ENCODE measurements around the gene LRRFIP1.

Gene LRRFIP1

DNA sequence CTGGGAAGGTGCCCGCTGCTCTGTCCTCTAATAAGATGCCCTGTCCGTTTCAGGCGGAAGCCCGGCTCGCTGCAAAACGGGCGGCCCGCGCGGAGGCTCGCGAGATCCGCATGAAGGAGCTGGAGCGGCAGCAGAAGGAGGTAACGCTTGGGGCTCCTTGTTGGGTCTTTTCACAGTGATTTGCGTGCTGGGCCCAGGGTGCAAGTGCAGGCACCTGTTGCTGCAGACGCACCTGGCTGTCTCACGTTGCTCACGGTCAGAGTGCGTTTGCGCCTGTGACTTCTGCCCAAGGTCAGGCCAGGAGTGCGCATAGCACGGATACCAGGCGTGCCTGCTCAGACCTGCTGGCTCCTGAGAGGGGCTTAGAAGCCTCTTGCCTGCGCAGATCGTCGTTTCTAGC is 81.1 kb downstream of the LRRFIP1 start:
- DNase-seq: no peak

DNA sequence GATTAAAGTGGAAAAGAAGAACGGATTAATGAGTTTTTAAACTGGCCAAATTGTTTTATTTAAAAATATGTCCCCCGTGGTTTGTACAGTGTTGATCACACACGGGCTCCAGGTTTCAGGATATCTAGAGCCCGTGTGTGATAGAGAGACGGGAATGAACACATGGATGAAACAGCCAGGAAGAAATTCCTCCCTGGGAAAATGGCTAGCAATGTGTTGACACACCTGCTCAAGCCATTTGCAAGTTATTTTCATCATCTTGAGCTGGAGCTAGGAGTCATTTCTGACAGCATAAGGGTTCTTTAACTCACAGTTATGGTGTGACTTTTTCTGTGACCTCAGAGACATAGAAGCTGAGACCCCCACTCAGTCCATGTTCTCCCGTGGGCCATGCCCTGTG is 81.6 kb downstream of the LRRFIP1 start:
- DNase-seq: no peak

DNA sequence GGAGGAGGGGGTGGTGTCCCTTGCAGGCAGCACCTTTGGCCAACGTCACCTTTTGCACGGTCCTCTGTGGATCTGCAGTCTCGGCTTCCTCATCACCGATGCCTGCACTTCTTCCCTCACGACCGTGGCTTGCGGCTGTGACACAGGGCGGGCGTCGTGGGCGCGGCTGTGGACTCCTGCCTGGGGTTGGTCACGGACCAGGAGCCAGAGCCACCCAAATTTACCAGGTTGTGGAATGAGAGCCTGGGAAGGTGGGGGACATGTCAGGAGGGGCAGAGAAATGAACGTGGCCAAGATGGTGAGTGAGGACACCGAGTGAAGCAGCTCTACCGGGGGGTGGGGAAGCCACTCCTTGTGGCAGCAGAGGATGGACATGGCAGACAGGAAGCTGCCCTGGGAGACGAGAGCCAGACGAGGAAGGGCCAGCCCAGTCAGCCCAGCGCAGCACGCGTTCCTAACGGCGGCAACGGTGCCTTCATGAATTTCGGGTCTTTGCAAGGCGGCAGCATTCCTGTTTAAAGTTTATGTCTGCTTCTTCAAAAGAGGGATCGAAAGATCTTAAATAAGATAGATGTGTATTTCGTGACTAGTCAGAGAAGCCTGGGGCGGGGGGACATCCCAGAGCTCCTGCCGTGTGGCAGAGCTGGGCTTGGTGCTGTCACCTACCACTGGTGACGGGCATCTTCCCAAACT is 84.2 kb downstream of the LRRFIP1 start:
- DNase-seq: no peak

DNA sequence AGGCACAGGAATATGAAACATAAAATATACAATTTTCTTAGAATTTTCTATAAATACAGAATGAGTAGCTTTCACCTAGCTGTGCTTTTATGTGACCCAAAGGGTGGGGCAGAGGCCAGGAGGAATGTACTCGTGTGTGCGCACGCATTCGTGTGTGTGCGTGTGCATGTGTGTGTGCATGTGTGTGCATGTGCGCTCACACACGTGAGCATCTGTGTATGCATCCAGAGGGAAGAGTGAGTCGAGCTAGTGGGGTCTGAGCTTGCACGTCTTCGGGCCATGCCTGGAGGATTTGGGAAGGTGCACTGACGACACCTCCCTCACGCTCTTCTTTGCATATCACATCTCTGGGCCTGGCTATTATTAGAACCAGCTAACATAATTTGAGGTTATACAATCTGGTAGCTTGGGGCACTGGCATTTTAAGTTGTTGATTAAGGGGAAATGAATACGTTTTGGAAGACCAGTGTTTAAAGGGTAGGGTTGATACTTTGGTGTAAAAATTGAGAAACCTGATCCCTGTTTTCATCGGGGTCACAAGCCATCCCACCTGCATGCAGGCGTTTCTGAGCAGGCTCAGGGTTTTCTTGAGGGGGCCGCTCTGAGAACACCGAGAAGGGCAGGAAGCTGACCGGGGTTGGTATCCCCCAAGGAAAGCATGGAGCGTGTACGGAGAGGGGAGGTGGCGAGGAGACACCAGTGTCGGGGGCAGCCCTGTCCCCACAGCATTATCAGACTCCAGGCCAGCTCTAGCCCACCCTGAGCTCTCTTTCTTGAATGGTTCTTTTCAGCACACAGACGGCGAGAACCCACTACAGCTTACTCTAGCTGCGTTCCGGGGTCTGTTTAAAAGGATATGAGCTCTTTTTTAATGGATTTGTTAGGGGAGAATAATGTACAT is 85.3 kb downstream of the LRRFIP1 start:
- DNase-seq: no peak

DNA sequence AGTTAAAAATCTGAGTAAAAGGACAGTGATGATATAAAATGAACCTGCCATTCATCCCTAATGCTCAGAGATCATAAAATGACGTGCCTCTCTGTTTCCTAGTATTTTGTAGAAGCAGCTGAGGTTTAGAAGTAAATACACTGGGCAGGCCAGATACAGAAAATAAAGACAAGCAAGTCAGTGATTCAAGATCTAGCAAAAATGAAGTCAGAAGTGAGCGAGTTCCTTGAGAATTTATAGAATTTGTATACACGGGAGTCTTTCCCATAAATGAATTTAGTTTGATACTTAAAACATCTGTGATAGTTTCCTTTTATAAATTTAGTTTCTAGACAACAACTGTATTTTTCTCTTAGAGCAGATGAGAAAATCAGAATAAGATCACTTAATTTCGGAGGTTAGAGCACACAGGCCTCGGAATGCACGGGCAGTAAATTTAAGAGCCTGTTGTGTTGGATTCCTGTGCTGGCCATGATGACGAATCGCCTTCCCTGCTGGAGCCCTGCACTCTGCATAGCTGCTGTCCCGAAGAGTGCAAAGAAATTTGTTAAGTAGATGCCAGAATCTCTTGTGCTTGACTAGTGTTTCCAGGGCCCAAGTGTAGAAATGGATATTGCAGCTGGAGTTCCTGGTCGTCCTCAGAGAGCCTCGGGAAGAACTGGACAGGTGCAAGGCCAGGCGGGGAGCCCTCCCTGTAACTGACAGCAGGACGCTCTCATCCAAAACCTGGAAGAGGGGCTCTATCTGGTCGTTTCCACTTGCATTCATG is 87.5 kb downstream of the LRRFIP1 start:
- no peak for DNase-seq

DNA sequence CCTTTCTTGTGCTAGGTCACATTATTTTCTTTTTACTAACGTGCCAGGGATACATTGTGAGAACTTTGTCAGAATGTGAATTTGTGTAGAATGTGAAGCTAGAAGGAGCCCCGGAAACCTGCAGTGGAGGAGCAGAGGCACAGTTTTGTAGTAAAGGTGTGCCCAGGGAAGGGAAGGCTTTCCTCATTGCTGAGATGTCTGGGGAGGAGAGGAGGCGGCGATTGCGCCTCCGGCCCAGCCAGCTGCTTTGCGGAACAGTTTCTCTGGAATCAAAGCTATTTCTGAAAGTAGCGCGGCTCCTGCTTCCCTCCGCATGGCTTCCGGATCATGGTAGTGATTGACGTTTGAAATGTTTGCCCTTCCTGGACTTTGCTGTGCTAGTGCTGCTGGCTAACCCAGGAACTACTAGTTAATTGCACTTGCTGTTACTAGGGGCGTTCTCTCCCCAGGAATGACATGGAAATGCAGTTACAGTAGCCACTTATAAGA is 88.1 kb downstream of the LRRFIP1 start:
- no peak for DNase-seq

DNA sequence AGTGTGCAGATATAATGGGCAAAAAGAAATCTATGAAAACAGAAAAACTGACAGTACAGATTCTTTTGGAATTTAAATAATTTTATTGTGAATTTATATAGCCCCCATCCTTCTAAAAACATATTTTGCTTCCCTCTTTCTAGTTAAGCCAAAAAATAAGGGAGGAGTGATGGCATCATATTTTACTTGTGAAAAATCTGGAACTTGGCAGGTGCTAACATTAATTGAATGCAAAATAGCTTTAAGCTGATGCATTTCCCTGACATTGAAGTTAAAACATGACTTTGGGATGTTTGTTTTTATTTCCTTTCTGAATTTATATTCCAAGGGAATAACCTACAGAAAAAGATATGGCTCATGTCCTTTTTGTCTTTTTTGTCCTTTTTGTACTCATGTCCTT is 88.6 kb downstream of the LRRFIP1 start:
- DNase-seq: no peak

DNA sequence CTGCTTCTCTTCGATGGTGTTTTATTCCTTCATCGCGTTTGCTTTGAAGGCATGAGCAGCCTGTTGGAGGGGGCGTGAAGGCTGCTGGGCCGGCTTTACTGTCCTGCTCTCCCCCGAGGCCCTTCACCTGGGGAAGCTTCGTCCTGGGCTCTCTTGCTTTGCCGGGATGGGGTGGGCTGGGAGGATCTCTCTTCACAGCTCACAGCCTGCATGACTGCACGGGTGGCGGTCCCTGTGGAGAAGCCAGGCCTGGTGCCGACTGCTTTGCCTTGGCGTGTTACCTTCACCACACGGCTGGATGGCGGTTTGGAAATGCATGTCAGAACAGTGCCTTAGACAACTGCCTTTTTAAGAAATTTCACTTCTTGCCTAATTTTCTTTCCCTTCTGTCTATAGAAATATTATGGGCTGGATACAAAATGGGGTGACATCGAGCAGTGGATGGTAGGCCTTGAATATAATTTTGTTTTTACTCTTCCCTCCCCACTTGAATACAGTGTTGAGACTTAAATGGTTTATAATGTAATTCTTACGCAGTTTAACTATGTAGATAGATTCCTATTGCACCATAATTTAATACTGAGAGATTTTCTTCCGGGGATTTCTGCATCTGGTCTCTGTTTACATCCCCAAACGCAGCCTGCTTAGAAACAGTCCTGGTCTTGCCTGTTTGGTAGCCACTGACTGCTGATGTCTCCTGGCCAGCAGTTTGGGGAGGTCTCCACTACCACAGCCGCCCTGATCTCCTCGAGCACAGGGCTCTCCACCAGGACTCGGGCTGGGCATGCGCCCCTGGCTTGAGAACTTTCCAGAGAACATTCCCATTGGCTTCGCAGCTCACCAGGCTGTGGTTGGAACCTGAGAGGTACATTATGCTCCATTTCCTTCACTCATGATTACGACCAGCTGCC is 90.2 kb downstream of the LRRFIP1 start:
- no peak for DNase-seq

DNA sequence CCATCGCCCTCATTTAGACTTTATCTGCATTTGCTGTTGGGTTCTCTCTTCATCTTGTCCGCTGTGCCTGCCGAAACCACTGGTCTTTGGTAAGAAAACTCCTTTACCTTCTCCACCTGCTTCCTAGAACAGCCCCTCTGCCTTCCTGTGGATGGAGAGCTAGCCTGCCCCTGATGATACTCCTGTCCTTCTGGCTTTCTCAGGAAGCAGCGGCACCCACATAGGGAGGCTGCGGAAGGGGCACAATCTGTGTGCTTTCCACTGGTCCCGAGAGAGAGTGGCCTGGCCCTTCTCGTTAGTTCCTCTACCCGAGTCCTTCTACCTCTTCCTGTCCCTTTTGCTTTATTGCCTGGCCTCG is 90.9 kb downstream of the LRRFIP1 start:
- no peak for DNase-seq

DNA sequence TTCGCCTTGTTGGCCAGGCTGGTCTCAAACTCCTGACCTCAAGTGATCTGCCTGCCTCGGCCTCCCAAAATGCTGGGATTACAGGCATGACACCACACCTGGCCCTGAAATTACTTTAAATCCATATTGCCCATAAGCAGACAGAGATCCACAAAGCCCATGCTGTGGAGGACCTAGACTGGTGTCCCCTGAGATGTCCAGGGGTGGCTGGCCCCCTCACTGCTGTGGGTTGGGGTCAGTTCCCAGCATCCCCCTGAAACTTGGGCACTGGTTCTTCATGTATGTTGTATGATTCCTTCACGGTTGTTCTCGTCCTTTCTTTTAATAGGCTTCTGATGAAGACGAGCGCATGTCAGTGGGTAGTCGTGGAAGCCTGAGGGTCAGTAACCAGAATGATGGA is 93.1 kb downstream of the LRRFIP1 start:
- no peak for DNase-seq

DNA sequence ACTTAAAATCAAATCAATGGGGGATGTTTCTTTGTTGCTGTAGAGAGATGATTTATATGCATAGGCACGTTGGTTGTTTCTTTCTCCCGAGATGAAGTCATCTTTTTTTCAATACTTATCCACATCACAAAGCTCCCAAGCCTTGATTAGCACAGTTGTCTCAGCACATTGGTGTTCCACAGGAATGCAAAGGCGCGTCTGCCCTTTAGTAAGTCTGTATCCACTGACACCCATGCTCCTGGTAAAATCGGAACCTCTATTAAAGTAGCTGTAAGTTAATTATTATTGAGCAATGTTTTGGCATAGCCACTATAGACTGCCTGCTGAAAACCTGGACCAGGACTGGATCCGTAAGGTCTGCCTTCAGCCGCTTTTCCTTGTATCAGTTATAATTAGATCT is 93.6 kb downstream of the LRRFIP1 start:
- no peak for DNase-seq

DNA sequence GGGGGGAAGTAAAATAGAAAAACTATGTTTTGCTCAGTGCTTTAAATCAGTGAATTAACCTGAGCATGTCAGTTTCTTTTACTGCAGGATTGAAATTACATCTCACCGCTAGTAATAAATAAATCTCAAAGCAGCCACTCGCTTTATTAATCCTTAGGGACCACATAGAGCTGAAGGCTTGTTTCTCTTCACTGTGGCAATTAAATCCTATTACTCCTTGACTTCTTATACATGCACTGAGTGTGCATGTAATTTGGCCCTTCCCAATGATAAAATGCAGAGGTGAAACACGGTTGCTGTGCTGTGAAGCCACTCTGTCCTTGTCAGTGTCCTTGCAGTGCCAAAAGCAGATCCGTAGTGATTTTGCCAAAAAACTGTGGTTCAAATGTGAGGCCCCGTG is 94.1 kb downstream of the LRRFIP1 start:
- DNase-seq: no peak

DNA sequence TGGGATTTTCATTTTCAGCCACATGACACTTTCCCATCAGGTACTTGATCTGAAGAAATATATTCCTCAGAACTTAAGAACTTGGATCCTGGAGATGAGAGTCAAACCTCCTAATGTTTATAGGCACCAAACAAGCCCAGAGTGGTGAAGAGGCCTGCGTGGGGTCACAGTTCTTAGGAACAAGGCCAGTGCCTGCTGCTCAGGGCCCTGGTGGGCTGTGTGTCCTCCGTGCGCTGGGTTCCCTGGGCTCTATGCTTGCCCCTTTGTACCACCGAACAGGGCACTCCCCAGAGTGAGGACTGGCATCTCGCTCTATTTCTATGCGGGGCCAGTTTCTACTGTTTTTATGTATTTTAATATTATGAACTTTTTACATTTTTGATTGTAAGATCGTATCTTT is 95.2 kb downstream of the LRRFIP1 start:
- DNase-seq: no peak

DNA sequence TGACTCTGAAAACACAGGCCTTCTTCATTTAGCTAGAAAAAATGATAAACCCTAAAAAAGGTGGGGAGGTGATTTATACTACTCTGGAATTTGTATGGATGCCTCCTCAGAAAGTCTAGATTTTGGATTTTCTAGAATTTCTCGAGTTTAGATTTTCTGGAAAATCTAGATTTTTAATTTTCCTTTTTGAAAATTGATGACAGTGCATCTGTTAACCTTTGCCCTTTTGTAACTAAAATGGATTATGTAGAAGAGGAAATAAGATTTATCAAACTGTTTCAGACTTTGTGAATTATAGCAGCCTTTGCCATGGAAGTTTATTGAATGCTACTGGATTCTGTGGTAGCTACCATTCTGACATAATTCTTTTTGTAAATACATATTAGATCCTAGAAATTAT is 95.6 kb downstream of the LRRFIP1 start:
- DNase-seq: no peak

DNA sequence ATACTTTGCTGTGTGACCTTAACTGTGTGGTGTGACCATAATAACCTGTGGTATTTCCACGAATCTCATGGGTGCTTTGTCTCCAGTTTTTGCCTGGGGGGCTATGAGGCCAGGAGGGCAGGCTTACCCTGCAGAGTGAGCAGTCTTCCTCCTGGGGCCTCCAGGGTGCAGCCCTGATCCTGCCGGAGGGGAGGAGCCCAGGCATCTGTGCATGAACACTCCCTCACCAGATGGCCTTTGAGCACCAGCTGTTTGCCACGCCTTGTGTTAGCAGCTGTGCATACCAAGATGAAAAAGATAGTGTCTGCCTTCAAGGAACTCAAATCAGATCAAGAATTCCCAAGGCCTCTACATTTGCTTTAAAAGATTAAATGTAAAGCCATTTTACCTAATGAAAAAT is 96.2 kb downstream of the LRRFIP1 start:
- DNase-seq: no peak

DNA sequence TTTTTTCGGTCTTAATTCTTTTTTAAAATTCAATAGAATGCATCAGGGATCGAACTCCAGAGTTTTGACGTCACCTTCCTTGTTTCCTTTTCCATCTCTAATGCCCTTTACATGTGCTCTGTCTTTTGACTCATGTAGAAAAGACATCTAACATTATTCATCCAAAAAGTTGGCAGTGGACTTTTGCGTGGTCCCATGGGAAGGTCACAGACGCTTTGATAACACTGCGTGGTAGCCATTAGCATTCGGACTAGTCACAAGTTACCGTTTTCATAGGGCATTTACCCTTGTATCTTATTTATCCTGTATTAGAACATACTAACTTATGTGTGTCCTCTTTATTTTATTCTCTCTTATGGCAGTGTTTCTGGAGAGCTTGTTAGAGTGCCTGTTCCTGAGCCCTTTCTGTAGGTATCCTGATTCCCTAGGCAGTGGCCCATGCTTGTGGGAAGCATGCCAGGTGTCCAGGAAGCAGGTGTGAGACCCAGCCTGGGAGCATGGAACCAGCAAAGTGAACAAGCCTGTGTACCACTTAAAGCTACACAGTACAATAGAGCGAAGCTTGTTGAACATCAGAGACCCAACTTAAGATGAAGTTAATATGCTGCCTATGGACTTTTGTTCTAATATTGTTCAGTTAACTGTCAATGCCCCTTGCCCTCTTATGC is 97.6 kb downstream of the LRRFIP1 start:
- DNase-seq: no peak

DNA sequence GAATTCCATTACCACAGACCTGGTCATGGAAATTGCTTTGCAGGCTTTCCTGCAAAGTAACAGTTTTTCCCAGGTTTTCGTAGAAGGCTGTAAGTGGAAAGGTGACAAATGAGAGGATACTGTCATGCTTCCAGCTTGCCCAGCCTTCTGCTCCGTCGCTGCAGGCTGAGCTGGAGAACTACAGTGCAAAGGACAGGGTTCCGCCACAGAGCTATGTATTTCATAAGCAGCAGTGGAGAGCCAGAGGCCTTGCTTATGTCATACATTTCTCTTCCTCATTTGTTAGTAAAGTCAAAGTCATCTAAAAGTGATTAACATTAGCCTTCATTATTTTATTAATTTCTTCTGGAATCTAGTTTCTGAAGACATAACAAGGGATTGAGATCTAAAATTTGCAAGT is 98.3 kb downstream of the LRRFIP1 start:
- no peak for DNase-seq

DNA sequence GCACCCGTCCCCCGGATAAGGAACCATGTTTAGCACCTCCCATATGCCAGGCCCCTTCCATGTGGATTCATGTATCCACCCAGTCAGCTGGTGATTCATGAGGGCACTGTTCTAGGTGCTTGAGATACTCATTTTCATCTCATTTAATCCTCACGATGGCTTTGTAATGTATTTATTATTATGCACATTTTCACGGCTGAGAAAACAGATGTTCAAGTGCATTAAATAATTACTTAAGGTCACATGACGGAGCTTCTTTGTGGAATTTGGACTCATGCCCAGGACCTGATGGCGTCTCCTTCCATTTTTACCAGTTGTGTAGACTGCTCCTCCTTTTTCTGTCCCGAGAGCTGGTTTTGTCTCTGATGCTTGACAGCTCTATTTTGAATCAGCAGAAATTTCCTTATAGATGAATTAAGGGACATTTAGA is 99.0 kb downstream of the LRRFIP1 start:
- no peak for DNase-seq

DNA sequence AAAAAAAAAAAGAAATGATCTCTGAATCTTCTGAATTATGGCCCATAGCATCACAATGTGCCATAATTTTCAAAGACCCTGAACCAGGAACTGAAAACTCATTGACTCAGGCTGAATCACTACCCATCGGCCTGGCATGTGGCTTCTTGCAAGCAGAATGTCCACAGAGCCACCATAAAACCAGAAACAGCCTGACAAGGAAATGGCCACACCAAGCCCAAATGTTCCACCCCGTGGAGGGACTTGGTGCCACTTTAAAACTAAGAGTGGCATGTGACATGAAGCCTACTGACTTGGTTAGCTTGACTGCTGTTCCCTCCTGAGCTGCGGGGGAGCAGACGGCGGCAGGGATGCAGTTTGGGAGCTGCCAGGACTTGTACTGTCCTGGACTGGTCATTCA is 100.0 kb downstream of the LRRFIP1 start:
- DNase-seq: peak in 1 of 2 experiments; percentile 23

DNA sequence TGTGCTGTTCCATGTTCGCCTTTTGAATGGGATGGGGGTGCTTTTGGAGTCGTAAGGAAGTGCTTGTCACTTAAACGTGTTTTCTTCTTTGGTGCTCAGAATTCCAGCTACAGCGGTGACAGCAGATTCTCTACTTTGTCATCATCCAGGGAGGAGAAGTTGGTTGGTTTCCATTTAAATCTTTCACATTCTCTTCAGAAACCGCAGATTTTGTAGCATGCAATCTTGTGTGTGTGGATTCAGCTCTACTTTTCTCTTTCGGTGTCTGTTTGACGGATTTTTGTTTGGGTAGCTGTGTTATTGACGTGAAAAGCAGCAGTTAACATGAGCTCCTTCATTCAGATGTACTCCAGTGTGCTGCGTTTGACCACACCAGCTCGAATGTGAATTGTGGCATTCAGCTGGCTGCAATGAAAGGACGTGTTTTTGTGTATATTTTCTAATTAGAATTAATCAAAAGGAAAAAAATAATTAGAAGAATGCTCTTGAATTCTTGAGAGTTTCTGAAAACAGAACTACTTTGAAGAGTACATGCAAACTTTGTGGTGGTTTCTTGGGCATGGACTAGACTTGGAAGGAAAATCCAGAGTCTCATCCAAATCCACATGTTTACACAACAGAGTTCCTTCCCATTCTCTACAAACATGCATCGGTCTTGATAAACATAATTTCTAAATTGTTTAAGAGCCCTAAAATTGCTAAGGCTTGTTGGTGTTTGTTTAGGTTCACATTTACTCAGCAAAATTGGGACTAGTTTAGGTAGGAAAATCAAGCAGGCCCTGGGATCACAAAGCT is 102.5 kb downstream of the LRRFIP1 start:
- no peak for DNase-seq

DNA sequence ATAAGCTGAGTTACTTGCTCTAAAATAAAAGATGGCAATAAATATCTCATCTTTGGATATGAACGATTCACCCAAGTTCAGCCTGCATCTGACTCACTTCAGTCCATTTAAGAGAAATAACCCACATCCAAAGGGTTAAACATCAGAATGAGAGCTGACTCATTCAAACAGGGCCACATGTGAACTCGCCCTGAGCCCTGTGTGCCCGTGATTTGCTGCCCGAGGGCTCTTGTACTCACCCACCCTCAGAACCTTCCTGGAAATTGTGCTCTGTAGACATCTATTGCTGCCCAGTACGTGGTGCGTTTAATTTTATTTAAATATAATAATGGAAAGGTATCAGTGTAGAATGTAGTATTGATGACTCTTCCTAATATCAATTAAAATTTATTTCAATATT is 104.3 kb downstream of the LRRFIP1 start:
- peak; percentile 57 to 67 for DNase-seq
